GM12864 (cell line): ENCODE data around the gene E2F4.
A peak's percentile ranks its signal among the peaks of the same experiment; 100 is the strongest.

Experiments used
- DNase-seq: peaks from one replicate; pipeline ENCODE4 v3.0.0-alpha.2; 2011; ENCODE audit warnings: low read depth
- H3K4me3 ChIP-seq: 2 replicates; pipeline ENCODE4 v1.5.1; 2011; ENCODE audit warnings: mild to moderate bottlenecking, low read depth, low read length, control low read depth
- TF ChIP-seq, protein P1 (sequence below): IDR thresholded peaks from 2 replicates; pipeline ENCODE4 v1.5.1; 2011; ENCODE audit warnings: low read depth, mild to moderate bottlenecking, moderate library complexity, low read length, control low read depth, inconsistent platforms; ENCODE audit errors: missing control alignments

E2F4 gene

DNA sequence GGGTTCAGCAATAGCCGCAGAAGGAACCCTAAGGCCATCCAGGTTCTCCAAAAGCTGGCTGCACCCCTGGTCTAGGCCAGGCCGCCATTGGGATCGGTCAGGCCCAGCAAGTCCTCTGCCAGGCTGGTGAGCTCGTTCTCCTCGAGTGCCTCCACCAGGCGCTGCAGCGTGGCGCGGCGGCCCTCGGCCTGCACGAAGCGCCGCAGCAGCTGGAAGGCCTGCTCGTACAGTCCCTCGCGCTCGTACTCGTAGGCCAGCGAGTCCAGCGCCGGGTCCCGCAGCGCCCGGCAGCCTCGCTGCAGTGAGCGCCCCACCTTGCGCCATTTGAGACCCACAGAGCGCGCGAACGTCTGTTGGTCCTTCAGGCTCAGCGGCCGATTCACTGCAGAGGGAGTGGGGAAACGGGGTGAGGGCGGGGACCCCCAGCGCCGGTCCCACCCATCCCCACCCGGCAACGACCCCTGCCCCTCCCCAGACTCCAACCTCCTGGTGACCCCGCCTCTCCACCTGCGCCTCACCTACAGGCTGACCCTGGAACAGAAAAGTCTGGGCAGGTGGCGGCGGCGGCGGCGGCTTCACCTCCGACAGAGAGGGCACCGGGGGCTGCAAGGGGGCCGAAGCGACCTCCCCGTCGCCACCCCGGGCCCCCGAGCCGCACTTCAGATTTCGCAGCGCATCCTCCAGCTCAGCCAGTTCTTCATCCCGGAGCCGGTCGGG is 37.2 kb upstream of the E2F4 start:
- H3K4me3 ChIP-seq = no peak overlapping the region; the same call in 1 of the 2 replicates
- TF ChIP-seq, protein P1, sequence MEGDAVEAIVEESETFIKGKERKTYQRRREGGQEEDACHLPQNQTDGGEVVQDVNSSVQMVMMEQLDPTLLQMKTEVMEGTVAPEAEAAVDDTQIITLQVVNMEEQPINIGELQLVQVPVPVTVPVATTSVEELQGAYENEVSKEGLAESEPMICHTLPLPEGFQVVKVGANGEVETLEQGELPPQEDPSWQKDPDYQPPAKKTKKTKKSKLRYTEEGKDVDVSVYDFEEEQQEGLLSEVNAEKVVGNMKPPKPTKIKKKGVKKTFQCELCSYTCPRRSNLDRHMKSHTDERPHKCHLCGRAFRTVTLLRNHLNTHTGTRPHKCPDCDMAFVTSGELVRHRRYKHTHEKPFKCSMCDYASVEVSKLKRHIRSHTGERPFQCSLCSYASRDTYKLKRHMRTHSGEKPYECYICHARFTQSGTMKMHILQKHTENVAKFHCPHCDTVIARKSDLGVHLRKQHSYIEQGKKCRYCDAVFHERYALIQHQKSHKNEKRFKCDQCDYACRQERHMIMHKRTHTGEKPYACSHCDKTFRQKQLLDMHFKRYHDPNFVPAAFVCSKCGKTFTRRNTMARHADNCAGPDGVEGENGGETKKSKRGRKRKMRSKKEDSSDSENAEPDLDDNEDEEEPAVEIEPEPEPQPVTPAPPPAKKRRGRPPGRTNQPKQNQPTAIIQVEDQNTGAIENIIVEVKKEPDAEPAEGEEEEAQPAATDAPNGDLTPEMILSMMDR = no peak
- DNase-seq = no peak

DNA sequence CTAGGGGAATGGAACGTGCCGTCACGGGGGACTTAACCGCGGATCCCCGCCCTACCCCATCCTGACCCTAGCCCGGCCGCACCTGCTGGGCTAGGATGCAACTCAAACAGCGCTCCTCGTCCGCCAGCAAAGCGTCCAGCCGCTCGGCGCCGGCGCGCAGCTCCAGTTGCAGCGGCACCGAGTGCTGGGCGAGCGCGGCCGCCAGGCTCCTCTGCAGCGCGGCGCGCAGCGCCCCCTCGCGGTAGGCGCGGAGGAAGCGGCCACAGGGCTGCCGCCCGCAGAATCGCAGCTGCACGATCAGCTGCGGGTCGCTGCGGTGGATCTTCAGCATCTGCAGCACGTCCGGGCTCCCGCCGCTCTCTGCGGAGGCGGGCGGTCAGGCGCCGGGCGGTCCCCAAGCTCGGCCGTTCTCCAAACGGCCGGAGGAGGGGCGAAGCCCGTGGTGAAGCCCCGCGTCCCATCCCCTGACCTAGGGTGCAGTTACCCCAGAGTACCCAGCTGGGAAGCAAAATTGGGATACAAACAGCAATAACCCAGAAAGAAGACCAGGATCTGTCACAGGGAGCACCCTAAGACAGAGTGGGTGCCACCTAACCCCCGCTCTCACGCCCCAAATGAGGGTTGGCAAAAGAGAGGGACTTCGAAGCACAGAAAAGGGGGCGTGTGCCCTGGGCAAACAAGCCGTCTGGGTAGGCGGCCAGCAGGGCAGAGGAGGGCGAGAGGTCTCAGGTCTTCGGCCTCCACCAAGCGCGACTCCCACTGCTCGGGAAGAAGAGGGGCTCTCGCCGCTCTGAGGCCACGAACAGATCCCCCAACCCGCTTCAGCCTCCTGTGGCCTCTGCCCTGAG is 36.4 kb upstream of the E2F4 start:
- no peak overlapping the region; the same call in 1 of the 2 replicates for H3K4me3 ChIP-seq
- TF ChIP-seq, protein P1 = peak; percentile 96
- DNase-seq = no peak

DNA sequence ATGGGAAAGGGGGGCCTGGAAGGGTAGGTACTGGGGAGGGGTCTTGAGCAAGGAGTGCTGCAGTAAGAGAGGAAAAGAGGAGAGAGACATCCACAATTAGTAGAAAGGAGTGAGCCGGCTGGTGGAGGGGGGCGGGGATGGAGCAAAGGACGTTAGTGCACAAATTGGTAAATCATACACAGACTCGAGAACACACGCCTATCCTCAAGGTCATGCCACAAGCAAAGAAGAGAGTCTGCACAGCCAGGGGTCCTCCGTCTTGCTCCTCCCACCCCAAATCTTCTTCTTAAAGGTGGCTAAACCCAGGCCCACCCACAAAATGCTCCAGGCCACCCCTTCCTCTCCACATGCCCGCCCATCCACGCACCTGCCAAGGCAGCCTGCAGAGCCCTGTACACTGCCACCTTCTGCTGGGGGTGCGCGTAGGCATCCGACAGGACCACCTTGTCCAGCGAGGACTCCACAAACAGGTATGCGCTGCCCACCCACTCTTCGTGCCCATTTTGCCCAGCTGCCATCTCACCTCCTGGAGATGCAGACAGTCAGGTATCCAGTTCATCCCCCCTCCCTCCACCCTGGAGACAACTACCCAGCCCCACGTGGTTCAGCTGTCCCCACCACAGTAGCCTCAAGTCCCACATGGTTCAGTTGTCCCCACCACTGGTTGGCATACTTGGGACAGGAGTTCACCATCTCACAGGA is 35.7 kb upstream of the E2F4 start:
- no peak for DNase-seq
- TF ChIP-seq, protein P1 = no peak

DNA sequence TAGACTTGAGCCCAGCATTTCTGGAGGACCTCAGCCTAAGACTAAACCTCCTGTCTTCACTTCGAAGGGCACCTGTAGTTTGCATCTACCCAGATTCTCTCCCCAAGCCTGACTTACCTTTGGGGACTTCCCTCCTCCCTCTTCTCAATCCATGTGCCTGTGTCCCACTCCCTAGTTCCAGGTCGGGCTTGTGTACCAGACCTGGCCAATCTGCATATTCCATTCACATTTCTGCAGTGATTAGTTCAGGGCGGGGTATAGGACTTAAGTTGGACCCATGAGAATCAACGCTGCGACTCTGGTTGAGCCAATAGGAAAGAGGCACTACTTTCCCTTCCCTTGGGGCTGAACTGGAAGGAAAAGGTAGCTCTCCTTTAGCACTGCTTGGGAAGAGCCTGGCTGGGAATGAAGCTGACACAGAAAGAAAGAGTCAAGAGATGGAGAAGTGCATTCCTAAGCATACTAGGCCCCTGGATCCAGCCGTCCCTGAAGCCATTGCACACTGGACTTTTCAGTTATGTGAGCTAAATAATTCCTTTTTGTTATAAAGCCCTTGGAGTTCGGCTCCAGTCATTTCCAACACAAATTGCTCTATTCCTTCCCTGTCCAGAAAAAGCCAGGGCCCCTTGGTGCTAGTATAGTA is 34.7 kb upstream of the E2F4 start:
- H3K4me3 ChIP-seq = no peak overlapping the region
- DNase-seq = no peak
- TF ChIP-seq, protein P1 = no peak

More for the DNA sequence above, 35.7 kb upstream of the E2F4 start:
- no peak overlapping the region for H3K4me3 ChIP-seq

DNA sequence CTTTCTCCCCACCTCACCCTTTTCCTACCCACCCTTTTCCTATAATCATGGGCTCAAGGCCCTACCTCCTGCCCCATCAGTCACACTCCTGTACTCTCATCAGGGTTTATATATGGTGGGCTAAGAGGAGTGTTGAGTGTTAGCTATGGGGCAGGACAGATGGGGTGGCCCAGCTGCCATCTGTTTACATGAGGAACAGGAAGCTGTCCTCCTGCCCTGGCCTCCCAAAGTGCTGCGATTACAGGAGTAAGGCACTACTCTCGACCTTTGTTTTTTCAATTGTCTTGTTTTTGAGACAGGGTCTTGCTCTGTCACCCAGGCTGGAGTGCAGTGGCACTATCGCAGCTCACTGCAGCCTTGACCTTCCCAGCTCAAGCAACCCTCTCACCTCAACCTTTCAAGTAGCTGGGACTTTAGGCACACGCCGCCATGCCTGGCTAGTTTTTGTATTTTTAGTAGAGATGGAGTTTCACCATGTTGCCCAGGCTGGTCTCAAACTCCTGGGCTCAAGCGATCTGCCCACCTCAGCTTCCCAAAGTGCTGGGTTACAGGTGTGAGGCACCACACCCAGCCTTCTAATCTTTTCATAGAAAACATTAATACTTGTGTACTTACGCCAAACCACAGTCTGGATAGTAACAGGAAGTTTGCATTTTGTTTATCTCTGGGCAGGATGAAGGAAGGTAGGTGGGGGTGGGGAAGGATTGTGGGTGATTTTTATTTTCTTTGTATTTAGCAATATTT is 33.9 kb upstream of the E2F4 start:
- TF ChIP-seq, protein P1 = no peak
- H3K4me3 ChIP-seq = peak overlapping the region; percentile 94; the same call in 1 of the 2 replicates
- DNase-seq = no peak
